ENCODE data around the gene DDT. TPM values are rescaled to one million over a fixed set of nuclear protein-coding genes. Genes with fewer than 3 reads are reported as not detected.

Gene DDT
- total and polyA plus RNA-seq, 7 donors = 80.9 to 640 (median 144) TPM

DNA sequence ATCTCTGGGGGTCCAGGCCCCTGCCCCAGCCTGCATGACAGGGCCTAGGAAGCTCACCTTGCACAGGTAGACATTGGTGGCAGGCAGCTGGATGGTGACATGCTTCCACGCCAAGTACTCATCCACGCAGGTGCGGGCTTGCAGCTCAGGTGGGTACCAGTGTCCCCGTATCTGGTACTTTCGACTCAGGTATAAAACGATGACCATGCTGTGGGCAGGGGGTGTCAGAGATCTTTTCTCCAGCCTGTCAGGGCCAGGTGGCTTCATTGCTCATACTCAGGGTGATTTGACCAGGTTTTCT is 32.6 kb upstream of the DDT start:
- intact Hi-C loops (cut with DNase I) = no loop called here
- no peak for DNase-seq
- Histone ChIP-seq H3K36me3 (no peaks in the 10 kb centered on the region), H3K27ac (no peak overlapping the region), H3K4me3 (no peak overlapping the region), H3K27me3 (no peaks in the 10 kb centered on the region), H3K4me1 (peaks cover 0 to 12% (median 5%) of the 10 kb centered on the region in 4 donors), H3K9me3 (no peaks in the 10 kb centered on the region)
- TF ChIP-seq POLR2A (IDR thresholded peaks at IDR 0.05) (no peak), POLR2AphosphoS5 (IDR thresholded peaks at IDR 0.05) (no peak), EP300 (IDR thresholded peaks at IDR 0.05) (no peak)
- TF ChIP-seq, protein P1, sequence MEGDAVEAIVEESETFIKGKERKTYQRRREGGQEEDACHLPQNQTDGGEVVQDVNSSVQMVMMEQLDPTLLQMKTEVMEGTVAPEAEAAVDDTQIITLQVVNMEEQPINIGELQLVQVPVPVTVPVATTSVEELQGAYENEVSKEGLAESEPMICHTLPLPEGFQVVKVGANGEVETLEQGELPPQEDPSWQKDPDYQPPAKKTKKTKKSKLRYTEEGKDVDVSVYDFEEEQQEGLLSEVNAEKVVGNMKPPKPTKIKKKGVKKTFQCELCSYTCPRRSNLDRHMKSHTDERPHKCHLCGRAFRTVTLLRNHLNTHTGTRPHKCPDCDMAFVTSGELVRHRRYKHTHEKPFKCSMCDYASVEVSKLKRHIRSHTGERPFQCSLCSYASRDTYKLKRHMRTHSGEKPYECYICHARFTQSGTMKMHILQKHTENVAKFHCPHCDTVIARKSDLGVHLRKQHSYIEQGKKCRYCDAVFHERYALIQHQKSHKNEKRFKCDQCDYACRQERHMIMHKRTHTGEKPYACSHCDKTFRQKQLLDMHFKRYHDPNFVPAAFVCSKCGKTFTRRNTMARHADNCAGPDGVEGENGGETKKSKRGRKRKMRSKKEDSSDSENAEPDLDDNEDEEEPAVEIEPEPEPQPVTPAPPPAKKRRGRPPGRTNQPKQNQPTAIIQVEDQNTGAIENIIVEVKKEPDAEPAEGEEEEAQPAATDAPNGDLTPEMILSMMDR (IDR thresholded peaks at IDR 0.05) = no peak
- 91 to 96% methylated on average over 6 of the region's 6 CpGs for WGBS, 2 donors

DNA sequence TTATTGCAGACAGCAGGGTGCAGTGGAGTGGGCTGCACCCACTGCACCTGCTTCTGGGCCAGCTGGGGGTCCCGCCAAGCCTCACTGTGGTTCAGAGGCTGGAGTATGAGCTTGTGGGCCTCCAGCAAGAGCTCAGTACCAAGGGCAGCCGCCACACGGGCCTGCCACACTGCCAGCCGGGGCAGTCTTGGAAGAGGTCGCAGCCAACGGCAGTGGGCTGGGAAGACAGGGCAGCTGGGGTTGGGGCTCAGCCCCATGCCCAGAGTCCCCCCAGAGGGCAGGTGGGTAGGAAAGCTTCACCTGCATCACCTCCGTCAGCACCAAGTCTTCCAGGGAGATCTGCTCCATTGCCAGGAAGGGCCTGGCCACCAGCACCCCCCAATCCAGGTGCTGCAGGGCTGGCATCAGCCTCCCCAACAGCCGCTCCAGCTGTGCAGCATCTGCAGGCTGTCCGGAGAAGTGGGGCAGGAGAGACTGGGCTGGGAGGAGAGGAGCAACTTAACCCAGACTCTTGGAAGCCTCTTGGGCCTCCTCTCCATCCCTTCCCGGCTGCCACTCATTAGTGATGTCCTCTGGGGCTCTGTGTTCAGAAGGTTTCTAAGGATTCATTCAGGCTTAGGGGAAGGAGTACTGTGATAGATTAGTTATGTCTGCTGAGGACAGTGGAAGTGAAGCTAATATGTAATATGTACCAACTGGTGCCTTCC is 32.1 kb upstream of the DDT start:
- TF ChIP-seq EP300 (IDR thresholded peaks at IDR 0.05) (no peak), POLR2AphosphoS5 (IDR thresholded peaks at IDR 0.05) (no peak), POLR2A (IDR thresholded peaks at IDR 0.05) (no peak)
- TF ChIP-seq, protein P1 (IDR thresholded peaks at IDR 0.05) = no peak
- Histone ChIP-seq H3K36me3 (no peaks in the 10 kb centered on the region), H3K27ac (peak overlapping the region in 1 of 4 donors; percentile 66), H3K9me3 (no peaks in the 10 kb centered on the region), H3K4me1 (peaks cover 0 to 10% (median 4%) of the 10 kb centered on the region in 4 donors), H3K4me3 (no peak overlapping the region), H3K27me3 (no peaks in the 10 kb centered on the region)
- intact Hi-C loops (cut with DNase I) = no loop called here
- DNase-seq = no peak
- WGBS, 2 donors = 84 to 95% methylated on average over 10 of the region's 10 CpGs

DNA sequence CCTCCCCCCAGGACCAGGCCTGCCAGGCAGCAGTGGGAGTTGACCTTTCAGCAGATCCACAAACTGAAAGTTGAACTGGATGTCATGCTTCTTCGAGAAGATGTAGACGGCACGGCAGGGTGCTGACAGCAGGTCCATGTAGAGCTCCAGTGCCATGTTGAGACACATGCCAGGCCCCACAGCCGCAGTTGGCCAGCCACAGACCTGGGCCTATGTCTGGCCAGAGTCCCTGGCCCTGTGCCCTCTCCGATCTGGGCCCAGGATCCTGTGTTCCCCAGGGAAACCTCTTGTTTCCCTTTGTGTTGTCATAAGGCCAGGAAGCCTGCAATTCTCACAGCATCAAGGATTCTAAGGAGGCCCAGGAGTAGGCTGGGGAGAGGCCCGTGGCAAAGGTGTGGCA is 31.0 kb upstream of the DDT start, which contains the start of gene GSTT4:
Gene GSTT4, minus strand, starts transcription at position 253 of the 400 bp plus-strand sequence. Its CDS starts 97 bp downstream, at position 156.
- Histone ChIP-seq H3K36me3 (no peaks in the 10 kb centered on the region), H3K27me3 (no peaks in the 10 kb centered on the region), H3K4me3 (no peak within 1 kb of the TSS), H3K27ac (peak within 1 kb of the TSS; percentile 39 to 66 (median 54)), H3K4me1 (peaks cover 0 to 10% (median 4%) of the 10 kb centered on the region in 4 donors), H3K9me3 (no peaks in the 10 kb centered on the region)
- intact Hi-C loops (cut with DNase I) = no loop called here
- peak; percentile 71 for DNase-seq
- no peak for TF ChIP-seq EP300 (IDR thresholded peaks at IDR 0.05)
- no peak for TF ChIP-seq POLR2A (IDR thresholded peaks at IDR 0.05)
- TF ChIP-seq, protein P1 (IDR thresholded peaks at IDR 0.05) = no peak
- peak in 1 of 4 donors; percentile 35 for TF ChIP-seq POLR2AphosphoS5 (IDR thresholded peaks at IDR 0.05)
- WGBS, 2 donors = 84 to 87% methylated on average over 6 of the region's 6 CpGs

DNA sequence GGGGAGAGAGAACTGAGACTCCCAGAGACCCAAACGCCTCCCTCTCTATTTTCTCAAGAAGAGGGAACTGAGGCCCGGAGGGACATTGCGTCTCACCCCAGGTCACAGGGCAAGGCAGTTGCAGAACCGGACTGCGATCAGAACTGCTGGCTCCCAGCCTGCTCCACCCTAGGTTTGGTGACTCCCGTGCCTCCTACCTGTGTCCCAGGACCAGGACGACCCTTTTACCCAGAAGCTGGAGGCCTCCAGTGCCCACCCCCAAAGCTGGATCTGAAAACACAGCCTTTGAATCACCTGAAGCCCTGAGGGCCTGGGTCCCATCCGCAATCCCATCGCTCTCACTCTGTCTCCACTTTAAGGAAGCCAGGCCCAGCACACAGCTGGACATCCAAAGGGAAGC is 29.6 kb upstream of the DDT start:
- H3K4me1 ChIP-seq = peaks cover 0 to 10% (median 4%) of the 10 kb centered on the region in 4 donors
- 78 to 89% methylated on average over 9 of the region's 9 CpGs for WGBS, 2 donors
- H3K27ac ChIP-seq = no peak overlapping the region
- DNase-seq = peak; percentile 69
- no peaks in the 10 kb centered on the region for H3K27me3 ChIP-seq
- intact Hi-C loops (cut with DNase I) = no loop called here
- TF ChIP-seq EP300 (IDR thresholded peaks at IDR 0.05) = no peak
- TF ChIP-seq, protein P1 (IDR thresholded peaks at IDR 0.05) = no peak
- no peak for TF ChIP-seq POLR2A (IDR thresholded peaks at IDR 0.05)
- no peak for TF ChIP-seq POLR2AphosphoS5 (IDR thresholded peaks at IDR 0.05)
- H3K9me3 ChIP-seq = no peaks in the 10 kb centered on the region
- H3K4me3 ChIP-seq = no peak overlapping the region
- H3K36me3 ChIP-seq = no peaks in the 10 kb centered on the region
